Measurements from ENCODE around the gene TNFAIP8.

The TNFAIP8 gene

DNA sequence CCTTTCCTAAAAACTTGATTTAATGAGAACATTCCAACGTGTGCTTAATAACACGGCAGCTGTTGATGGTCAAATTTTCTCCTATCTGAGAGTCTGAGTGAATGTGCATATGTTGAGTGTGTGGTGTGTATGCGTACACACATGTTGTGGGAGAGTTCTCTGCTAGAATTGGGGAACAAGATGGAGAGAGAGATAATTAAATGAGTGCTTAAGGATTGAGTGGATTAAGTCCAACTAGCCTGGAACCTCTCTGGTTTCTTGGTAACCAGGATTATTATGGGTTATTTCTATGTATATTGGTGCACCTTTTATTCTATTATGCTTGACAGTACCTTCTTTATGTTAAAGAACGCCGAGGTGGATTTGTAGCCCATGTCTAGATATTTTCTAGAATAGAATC is 36.4 kb upstream of the TNFAIP8 start:
- Histone ChIP-seq H3K4me1 (ENCODE audit: control insufficient read depth, low read depth, low read length) (peaks cover 18% of the 10 kb centered on the region), H3K9me3 (ENCODE audit: control insufficient read depth, low read depth, low read length) (no peaks in the 10 kb centered on the region), H3K4me3 (ENCODE audit: low read length) (no peak overlapping the region), H3K27me3 (ENCODE audit: control insufficient read depth, insufficient read depth, low read length) (no peaks in the 10 kb centered on the region), H3K9ac (ENCODE audit: low read length) (no peak overlapping the region), H3K36me3 (ENCODE audit: control insufficient read depth, low read depth, low read length) (no peaks in the 10 kb centered on the region), H3K27ac (ENCODE audit: low read length) (no peak overlapping the region)

DNA sequence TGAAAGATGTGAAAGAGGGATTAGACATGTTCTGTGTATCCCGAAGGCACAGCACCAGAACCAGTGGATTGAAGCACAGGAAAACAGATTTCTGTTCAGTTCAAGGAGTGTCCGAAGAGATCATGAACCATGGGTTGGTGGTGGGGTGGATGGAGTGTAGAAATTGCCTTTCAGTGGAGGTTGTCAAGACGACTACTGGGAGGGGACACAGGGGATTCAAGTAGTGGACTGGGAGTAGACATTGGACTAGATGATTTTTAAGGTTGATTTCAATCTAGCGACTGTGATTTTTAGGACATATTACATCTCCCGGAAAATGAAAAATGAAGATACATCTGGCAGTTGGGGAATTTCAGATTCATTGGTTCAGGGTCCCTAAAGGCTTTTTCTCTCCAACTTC is 35.9 kb upstream of the TNFAIP8 start:
- H3K4me1 ChIP-seq (ENCODE audit: control insufficient read depth, low read depth, low read length): peaks cover 18% of the 10 kb centered on the region
- no peak overlapping the region for H3K4me3 ChIP-seq (ENCODE audit: low read length)
- no peaks in the 10 kb centered on the region for H3K9me3 ChIP-seq (ENCODE audit: control insufficient read depth, low read depth, low read length)
- no peaks in the 10 kb centered on the region for H3K27me3 ChIP-seq (ENCODE audit: control insufficient read depth, insufficient read depth, low read length)
- H3K9ac ChIP-seq (ENCODE audit: low read length): no peak overlapping the region
- no peak overlapping the region for H3K27ac ChIP-seq (ENCODE audit: low read length)
- H3K36me3 ChIP-seq (ENCODE audit: control insufficient read depth, low read depth, low read length): no peaks in the 10 kb centered on the region

DNA sequence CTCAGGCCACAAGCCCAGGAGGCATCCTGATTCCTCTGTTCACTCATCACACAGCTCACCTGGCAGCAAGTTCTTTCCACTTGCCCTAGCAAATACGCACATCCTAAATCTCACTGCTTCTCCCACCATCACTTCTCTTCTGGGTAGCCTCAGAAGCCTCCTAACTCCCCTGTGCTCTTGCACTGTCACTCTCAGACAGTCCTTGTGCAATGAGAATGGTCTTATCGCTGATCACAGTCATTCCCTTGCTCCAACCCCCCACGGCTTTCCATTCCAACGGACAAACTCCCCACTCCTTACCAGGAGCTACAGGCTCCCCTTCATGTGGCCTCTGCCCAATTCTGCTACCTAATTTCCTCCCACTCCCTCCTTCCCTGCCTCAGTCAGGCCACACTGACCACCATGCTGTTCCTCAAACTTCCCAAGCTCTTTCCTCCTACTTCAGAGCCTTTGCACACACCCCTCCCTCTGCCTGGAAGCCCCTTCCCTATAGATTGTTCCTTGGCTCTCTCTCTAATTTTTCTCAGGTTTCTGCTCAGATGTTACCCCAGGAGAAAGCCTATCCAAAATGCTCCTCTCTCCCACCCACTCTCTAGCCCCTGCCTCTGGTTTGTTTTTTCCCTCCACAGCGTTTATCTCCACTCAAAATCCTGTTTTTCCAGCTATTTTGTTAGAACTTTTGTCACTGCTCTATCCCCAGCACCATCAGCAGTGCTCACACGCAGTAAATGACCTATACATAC is 34.1 kb upstream of the TNFAIP8 start:
- peaks cover 18% of the 10 kb centered on the region for H3K4me1 ChIP-seq (ENCODE audit: control insufficient read depth, low read depth, low read length)
- H3K36me3 ChIP-seq (ENCODE audit: control insufficient read depth, low read depth, low read length): no peaks in the 10 kb centered on the region
- no peak overlapping the region for H3K4me3 ChIP-seq (ENCODE audit: low read length)
- no peaks in the 10 kb centered on the region for H3K9me3 ChIP-seq (ENCODE audit: control insufficient read depth, low read depth, low read length)
- no peak overlapping the region for H3K27ac ChIP-seq (ENCODE audit: low read length)
- no peak overlapping the region for H3K9ac ChIP-seq (ENCODE audit: low read length)
- no peaks in the 10 kb centered on the region for H3K27me3 ChIP-seq (ENCODE audit: control insufficient read depth, insufficient read depth, low read length)

DNA sequence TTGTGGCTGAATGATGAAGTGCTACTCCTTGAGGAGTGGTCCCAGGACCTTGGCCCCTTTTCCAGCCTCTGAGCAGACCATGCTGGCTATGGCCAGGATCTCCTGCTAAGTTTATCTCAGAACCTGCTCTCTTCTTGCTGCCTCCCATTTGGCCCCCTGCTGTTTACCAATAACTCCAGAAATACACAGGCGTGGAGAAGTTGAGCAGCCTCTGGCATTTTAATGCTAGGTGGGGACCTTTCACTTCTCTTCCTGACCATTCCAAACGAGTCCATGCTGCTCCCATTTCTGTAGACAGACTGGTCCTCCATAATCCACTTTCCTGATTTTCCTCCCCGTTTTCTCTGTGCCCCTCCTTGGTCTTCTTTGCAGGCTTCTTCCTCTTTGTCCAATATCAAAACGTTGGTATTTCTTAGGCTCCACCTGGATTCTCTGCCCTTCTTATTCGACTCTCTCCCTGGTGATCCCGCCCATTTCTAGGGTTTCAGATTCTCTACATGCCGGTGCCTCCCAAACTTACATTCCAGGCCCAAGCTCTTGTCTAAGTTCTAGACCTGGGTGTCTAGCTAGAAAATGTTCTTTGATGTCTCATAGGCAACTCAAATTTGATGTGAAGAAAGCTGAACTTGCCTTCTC is 33.4 kb upstream of the TNFAIP8 start:
- Histone ChIP-seq H3K4me1 (ENCODE audit: control insufficient read depth, low read depth, low read length) (peaks cover 21% of the 10 kb centered on the region), H3K27me3 (ENCODE audit: control insufficient read depth, insufficient read depth, low read length) (no peaks in the 10 kb centered on the region), H3K27ac (ENCODE audit: low read length) (peak overlapping the region; percentile 2), H3K9me3 (ENCODE audit: control insufficient read depth, low read depth, low read length) (no peaks in the 10 kb centered on the region), H3K4me3 (ENCODE audit: low read length) (no peak overlapping the region), H3K9ac (ENCODE audit: low read length) (no peak overlapping the region), H3K36me3 (ENCODE audit: control insufficient read depth, low read depth, low read length) (no peaks in the 10 kb centered on the region)

DNA sequence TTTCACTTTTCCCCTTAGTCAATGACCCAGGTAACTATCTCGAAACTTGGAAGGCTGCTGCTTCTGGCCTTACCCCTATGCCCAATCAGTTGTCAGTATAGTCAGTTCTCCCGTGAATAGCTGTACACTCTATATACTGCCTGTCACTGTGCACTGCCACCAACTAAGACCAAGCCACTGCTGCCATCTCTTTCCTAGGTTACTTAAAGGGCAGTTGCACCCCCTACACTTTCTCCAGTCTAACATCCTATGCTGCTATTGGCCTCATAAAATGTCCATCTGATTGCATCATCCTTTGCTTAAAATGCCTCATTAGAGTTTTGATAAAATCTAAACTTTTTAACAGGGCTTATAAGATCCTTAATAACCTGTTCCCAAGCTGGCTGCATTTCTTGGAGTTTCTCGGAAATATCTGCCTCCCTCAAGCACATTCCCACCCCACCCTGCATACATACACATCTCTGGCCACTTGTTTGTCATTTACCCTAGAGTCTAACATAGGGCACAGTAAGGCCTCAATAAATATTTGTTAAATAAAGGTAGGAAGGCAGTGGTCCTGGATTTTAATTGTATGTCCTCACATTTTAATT is 32.8 kb upstream of the TNFAIP8 start:
- H3K9ac ChIP-seq (ENCODE audit: low read length): no peak overlapping the region
- H3K4me1 ChIP-seq (ENCODE audit: control insufficient read depth, low read depth, low read length): peaks cover 24% of the 10 kb centered on the region
- H3K9me3 ChIP-seq (ENCODE audit: control insufficient read depth, low read depth, low read length): no peaks in the 10 kb centered on the region
- no peaks in the 10 kb centered on the region for H3K36me3 ChIP-seq (ENCODE audit: control insufficient read depth, low read depth, low read length)
- H3K27ac ChIP-seq (ENCODE audit: low read length): peak overlapping the region; percentile 2
- no peak overlapping the region for H3K4me3 ChIP-seq (ENCODE audit: low read length)
- H3K27me3 ChIP-seq (ENCODE audit: control insufficient read depth, insufficient read depth, low read length): no peaks in the 10 kb centered on the region

DNA sequence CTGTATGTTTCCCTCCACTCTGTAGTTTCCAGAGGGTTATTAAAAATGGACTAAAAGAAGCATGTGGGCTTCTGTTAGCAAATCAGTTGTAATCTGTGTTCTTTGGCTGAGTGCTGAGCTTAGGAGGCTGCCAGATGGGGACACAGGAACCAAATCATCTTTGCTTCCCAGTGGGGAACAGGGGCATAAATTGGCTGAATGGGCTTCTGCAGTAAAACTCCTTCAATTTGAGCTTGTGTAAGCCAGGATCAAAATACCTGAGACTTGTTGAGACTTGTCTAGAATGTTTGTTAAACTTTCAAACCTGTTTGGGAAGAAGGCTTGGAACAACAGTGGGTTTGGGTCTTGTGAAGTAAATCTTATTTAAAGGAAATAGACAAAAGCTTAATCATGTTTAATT is 32.2 kb upstream of the TNFAIP8 start:
- Histone ChIP-seq H3K4me1 (ENCODE audit: control insufficient read depth, low read depth, low read length) (peaks cover 29% of the 10 kb centered on the region), H3K27me3 (ENCODE audit: control insufficient read depth, insufficient read depth, low read length) (no peaks in the 10 kb centered on the region), H3K9ac (ENCODE audit: low read length) (no peak overlapping the region), H3K36me3 (ENCODE audit: control insufficient read depth, low read depth, low read length) (no peaks in the 10 kb centered on the region), H3K9me3 (ENCODE audit: control insufficient read depth, low read depth, low read length) (no peaks in the 10 kb centered on the region), H3K4me3 (ENCODE audit: low read length) (no peak overlapping the region), H3K27ac (ENCODE audit: low read length) (no peak overlapping the region)

DNA sequence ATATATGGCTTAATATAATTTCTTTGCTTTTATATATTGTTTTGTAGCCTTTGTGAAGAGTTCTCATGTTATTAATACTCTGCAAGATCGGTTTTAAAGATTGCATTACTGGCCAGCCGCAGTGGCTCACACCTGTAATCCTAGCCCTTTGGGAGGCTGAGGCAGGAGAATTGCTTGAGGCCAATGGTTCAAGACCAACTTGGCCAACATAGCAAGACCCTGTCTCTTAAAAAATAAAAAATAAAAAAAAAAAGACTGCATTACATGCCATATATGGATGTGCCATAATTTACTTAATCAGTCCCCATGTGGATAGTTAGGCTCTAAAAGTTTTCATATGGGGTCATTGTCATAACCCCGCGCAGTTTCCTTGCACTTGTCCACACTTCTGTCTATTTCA is 31.0 kb upstream of the TNFAIP8 start:
- Histone ChIP-seq H3K4me3 (ENCODE audit: low read length) (no peak overlapping the region), H3K27ac (ENCODE audit: low read length) (no peak overlapping the region), H3K9ac (ENCODE audit: low read length) (no peak overlapping the region), H3K27me3 (ENCODE audit: control insufficient read depth, insufficient read depth, low read length) (no peaks in the 10 kb centered on the region), H3K36me3 (ENCODE audit: control insufficient read depth, low read depth, low read length) (no peaks in the 10 kb centered on the region), H3K9me3 (ENCODE audit: control insufficient read depth, low read depth, low read length) (no peaks in the 10 kb centered on the region), H3K4me1 (ENCODE audit: control insufficient read depth, low read depth, low read length) (peaks cover 30% of the 10 kb centered on the region)

DNA sequence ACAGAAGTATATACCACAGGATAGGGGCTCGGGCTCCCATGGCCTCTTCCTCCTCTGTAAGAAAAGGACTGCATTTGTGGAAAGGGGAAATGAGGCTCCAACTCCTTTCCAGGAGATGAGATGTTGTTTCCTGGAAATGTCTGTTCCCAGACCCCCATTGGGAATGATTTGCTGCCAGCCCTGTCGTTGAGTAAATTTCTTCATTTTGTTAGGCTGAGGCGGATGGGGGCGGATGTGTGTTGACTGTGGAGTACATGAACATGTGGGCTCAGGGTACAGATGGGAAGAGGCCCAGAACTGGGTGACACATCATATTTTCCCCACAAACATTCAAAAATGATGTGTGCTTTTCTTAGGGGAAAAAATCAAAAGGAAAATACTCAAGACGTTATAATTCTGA is 28.8 kb upstream of the TNFAIP8 start:
- Histone ChIP-seq H3K4me3 (ENCODE audit: low read length) (no peak overlapping the region), H3K9ac (ENCODE audit: low read length) (no peak overlapping the region), H3K27me3 (ENCODE audit: control insufficient read depth, insufficient read depth, low read length) (no peaks in the 10 kb centered on the region), H3K36me3 (ENCODE audit: control insufficient read depth, low read depth, low read length) (no peaks in the 10 kb centered on the region), H3K4me1 (ENCODE audit: control insufficient read depth, low read depth, low read length) (peaks cover 26% of the 10 kb centered on the region), H3K9me3 (ENCODE audit: control insufficient read depth, low read depth, low read length) (no peaks in the 10 kb centered on the region), H3K27ac (ENCODE audit: low read length) (no peak overlapping the region)

DNA sequence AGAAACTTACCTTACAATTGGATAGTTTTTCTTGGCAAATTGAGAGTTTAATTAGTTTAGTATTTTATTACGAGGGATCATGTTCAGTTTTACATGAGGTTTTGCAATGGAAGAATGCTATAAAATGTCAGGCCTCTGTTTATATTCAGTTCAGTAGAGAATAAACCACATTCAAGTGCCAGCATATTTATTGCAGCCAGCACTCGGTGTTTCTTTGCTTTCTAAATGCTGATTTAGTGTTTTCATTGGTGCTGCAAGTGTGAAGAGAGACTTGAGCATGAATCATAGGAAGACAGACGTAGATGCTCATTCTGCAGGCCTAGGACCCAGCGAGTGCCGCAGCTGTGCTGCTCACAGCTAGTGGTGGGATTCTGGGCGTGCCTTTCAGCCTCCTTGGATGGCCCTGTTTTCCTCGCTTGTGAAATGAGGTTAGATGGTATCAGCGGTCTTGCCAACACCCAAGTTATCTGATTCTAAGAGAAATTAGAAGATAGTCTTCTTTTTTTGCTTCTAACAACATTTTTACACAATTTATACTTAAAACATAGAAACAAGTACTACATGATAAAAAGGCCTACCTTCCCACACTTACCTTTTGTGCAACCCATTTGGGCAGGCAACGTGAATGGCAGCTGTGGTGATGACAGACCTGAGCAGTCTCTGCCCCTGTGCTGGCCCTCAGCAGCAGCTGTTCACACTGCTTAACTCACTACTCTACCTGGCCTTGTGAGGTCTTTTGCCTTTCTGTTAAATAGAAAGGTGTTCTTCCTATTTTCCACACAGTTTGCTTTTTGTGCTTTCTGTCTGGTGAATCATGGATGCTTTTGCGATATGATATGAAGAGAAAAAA is 26.8 kb upstream of the TNFAIP8 start:
- Histone ChIP-seq H3K4me1 (ENCODE audit: control insufficient read depth, low read depth, low read length) (peaks cover 12% of the 10 kb centered on the region), H3K4me3 (ENCODE audit: low read length) (no peak overlapping the region), H3K9me3 (ENCODE audit: control insufficient read depth, low read depth, low read length) (no peaks in the 10 kb centered on the region), H3K27ac (ENCODE audit: low read length) (no peak overlapping the region), H3K9ac (ENCODE audit: low read length) (no peak overlapping the region), H3K36me3 (ENCODE audit: control insufficient read depth, low read depth, low read length) (no peaks in the 10 kb centered on the region), H3K27me3 (ENCODE audit: control insufficient read depth, insufficient read depth, low read length) (no peaks in the 10 kb centered on the region)

DNA sequence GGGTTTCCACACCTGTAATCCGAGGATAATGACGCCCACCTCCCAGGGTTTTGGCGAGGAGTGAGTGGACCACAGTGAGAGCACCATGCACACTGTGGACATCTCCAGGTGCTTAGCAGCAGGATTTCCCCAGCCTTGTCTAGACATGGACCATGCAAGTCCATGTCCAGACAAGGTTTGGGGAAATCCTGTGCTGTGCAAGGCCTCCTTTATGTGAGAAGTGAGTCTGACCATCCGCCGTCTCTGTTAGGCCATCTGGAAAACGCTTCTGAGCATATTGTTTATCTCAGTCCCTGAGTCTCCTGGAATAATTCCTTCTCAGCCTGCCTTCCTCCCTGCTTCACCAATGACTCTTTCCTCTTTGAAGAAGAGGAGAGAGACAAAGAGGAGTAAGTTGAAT is 26.2 kb upstream of the TNFAIP8 start:
- H3K4me1 ChIP-seq (ENCODE audit: control insufficient read depth, low read depth, low read length): peaks cover 12% of the 10 kb centered on the region
- H3K9me3 ChIP-seq (ENCODE audit: control insufficient read depth, low read depth, low read length): no peaks in the 10 kb centered on the region
- no peak overlapping the region for H3K27ac ChIP-seq (ENCODE audit: low read length)
- H3K4me3 ChIP-seq (ENCODE audit: low read length): no peak overlapping the region
- no peak overlapping the region for H3K9ac ChIP-seq (ENCODE audit: low read length)
- no peaks in the 10 kb centered on the region for H3K27me3 ChIP-seq (ENCODE audit: control insufficient read depth, insufficient read depth, low read length)
- H3K36me3 ChIP-seq (ENCODE audit: control insufficient read depth, low read depth, low read length): no peaks in the 10 kb centered on the region

DNA sequence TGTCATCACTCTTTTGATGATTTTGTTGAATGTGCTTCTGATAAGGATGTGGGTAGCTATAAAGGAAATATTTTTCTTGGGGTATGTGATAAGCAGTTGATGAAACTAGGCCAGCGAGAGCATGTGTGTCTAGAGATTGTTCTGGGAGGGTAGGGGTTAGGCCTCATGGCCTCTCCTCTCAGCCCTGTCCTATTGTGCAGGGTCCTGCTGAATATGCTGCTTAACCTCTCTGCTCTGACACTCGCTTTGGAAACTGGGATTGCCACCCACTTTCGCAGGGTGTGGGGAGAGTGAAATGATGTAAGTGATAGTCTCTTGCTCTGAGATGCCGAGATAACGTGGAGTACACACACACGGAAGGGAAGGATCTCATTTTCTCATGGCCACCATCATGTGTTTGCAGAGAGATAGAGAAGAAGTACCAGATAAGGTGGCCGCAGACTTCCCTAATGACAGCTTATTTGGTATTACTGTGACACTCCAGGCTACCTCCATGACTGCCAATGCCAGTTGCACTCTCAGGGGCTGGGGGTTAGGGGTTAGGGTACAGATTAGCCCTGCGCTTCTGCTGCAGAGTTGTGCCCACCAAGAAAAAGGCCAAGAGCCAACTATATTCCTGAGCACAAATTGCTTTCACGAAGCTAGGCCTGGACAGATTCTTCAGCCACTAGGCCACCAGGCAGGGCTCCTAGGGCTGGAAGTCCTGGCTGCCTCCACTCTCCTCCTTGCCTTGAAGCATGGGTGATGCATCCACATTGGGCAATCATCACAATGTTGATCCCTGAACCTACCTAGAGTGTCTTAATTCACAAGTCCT is 25.2 kb upstream of the TNFAIP8 start:
- H3K9me3 ChIP-seq (ENCODE audit: control insufficient read depth, low read depth, low read length): no peaks in the 10 kb centered on the region
- H3K36me3 ChIP-seq (ENCODE audit: control insufficient read depth, low read depth, low read length): no peaks in the 10 kb centered on the region
- no peaks in the 10 kb centered on the region for H3K27me3 ChIP-seq (ENCODE audit: control insufficient read depth, insufficient read depth, low read length)
- H3K27ac ChIP-seq (ENCODE audit: low read length): no peak overlapping the region
- peaks cover 12% of the 10 kb centered on the region for H3K4me1 ChIP-seq (ENCODE audit: control insufficient read depth, low read depth, low read length)
- no peak overlapping the region for H3K4me3 ChIP-seq (ENCODE audit: low read length)
- H3K9ac ChIP-seq (ENCODE audit: low read length): no peak overlapping the region
